Adrenal gland (tissue), 12 donors: ENCODE measurements around the gene SLU7. TPM values are rescaled to one million over a fixed set of nuclear protein-coding genes. Genes with fewer than 3 reads are reported as not detected.

Experiments
- DNase-seq, 7 donors: peaks; one replicate each; pipeline ENCODE4 v3.0.0-alpha.2; 2019 to 2020
- H3K27ac ChIP-seq, 5 donors: fragments of 200-600 bp; sonication (generic) in 4 of 5; 1 replicate in 3 of 5; 2 replicates in 2 of 5; pipeline versions ENCODE4 v1.5.1 to v1.8.0; 2016 to 2020; ENCODE audit warnings: mild to moderate bottlenecking in 1 of 5
- H3K27me3 ChIP-seq: fragments of 200-600 bp; 2 replicates; pipeline ENCODE4 v1.8.0; 2021
- H3K36me3 ChIP-seq, 2 donors: fragments of 200-600 bp; replicated peaks in 1 of 2; 1 replicate in 1 of 2; 2 replicates in 1 of 2; pipeline versions ENCODE4 v1.5.1 to v1.8.0; 2018 to 2022
- H3K4me1 ChIP-seq, 2 donors: fragments of 200-600 bp; replicated peaks in 1 of 2; 1 replicate in 1 of 2; 2 replicates in 1 of 2; pipeline versions ENCODE4 v1.5.1 to v1.8.0; 2018 to 2021
- H3K4me3 ChIP-seq, 4 donors: fragments of 200-600 bp; sonication (generic) in 3 of 4; one replicate each; pipeline ENCODE4 v1.5.1; 2016 to 2018
- H3K9me3 ChIP-seq, 3 donors: fragments of 200-600 bp; sonication (generic) in 1 of 3; replicated peaks in 1 of 3; 1 replicate in 2 of 3; 2 replicates in 1 of 3; pipeline versions ENCODE4 v1.5.1 to v1.8.0; 2016 to 2021
- CTCF ChIP-seq, 6 experiments: fragments of 450-650 bp in 4 of 6; fragments of 200-600 bp in 2 of 6; sonication (generic) in 1 of 6; IDR thresholded peaks; 1 replicate in 5 of 6; 2 replicates in 1 of 6; pipeline versions ENCODE4 v1.5.1 to v1.8.0; 2016 to 2021; ENCODE audit warnings: antibody characterized with exemption in 6 of 6, mild to moderate bottlenecking in 2 of 6, moderate library complexity in 1 of 6
- POLR2A ChIP-seq, 2 donors: fragments of 450-650 bp; IDR thresholded peaks; one replicate each; pipeline ENCODE4 v1.6.1; 2017; ENCODE audit warnings: antibody characterized with exemption in 2 of 2, mild to moderate bottlenecking in 2 of 2, moderate library complexity in 1 of 2
- whole genome bisulfite sequencing, 4 donors: extraction: QIAGEN DNeasy Blood & Tissue Kit in 2 of 4; methylation state at CpG; one replicate each; pipeline versions ENCODE4 v1.1.5 to v1.1.7; 2013 to 2017; 5-methylcytosine and 5-hydroxymethylcytosine counted together
- intact Hi-C, 2 donors: fragments of 100-400 bp; cut with DNase I; formaldehyde crosslinking; loops; one replicate each; pipeline versions ENCODE4 v1.14.1 to v1.15.0; 2022 to 2023
- polyA plus RNA-seq, 3 donors: library from polyadenylated mRNA; stranded (reverse); fragments of 200-250 nt in 2 of 3; fragments of 350-450 nt in 1 of 3; fragmentation: Illumina TruSeq in 1 of 3; extraction: RNeasy Lipid Tissue Mini Kit (QIAGEN cat#74804) in 1 of 3; gene quantifications; one replicate each; pipeline ENCODE4 v1.2.3, GENCODE V29; 2013 to 2014
- total RNA-seq, 9 donors: library from RNA; depleted of rRNA in 4 of 9; stranded (reverse); fragments of >200 nt in 4 of 9; fragments of 120-200 nt in 1 of 9; fragmentation: NEBNext Ultra II Directional in 1 of 9; extraction: Animal tissue kit (Norgen Biotek cat#: 25700) in 1 of 9; gene quantifications; one replicate each; pipeline versions ENCODE4 v1.1.0 to v1.2.4, GENCODE V29; 2013 to 2023
- donor health status: healthy with polysubstance abuse.
- donor health status: Bipolar disorder and iron deficiency.
- donor health status: DM: yes; HTN: yes; CAD: no.
- donor health status: DM: no; HTN: no; CAD: no.
- donor health status: DM: no; HTN: no; CAD: no.
- donor health status: DM: yes; HTN: yes; CAD: no.

SLU7 gene
- total and polyA plus RNA-seq, 12 donors: 27.1 to 138 (median 47.7) TPM

GRCh38 chr5:160450164-160450932 lies 31.5 kb upstream of the SLU7 start:
- Histone ChIP-seq H3K4me1 (no peaks in the 10 kb centered on the region), H3K27ac (no peak overlapping the region), H3K9me3 (no peaks in the 10 kb centered on the region), H3K36me3 (no peaks in the 10 kb centered on the region), H3K4me3 (no peak overlapping the region), H3K27me3 (no peaks in the 10 kb centered on the region)
- DNase-seq: no peak
- TF ChIP-seq CTCF (IDR thresholded peaks at IDR 0.05) (no peak), POLR2A (IDR thresholded peaks at IDR 0.05) (no peak)
- 81 to 88% (median 86%) methylated on average over 9 of the region's 9 CpGs for WGBS, 4 donors
- intact Hi-C loops: no loop called here

- no peak overlapping the region for H3K27ac ChIP-seq
- H3K4me3 ChIP-seq: no peak overlapping the region
- WGBS, 4 donors: 73 to 87% (median 78%) methylated on average over 3 of the region's 3 CpGs
- no peak for DNase-seq
- H3K36me3 ChIP-seq: no peaks in the 10 kb centered on the region
- no peaks in the 10 kb centered on the region for H3K4me1 ChIP-seq
- intact Hi-C loops: loop anchor here in 1 of 2 donors (10.0 kb wide), 1 partner anchor 55 kb away; no protein-coding TSS in a partner anchor
- no peaks in the 10 kb centered on the region for H3K27me3 ChIP-seq
- TF ChIP-seq CTCF (IDR thresholded peaks at IDR 0.05): no peak
- TF ChIP-seq POLR2A (IDR thresholded peaks at IDR 0.05): no peak
- H3K9me3 ChIP-seq: no peaks in the 10 kb centered on the region
Observed at GRCh38 chr5:160449458-160449857, 30.6 kb upstream of the SLU7 start.

GRCh38 chr5:160448886-160449285 lies 30.0 kb upstream of the SLU7 start:
- intact Hi-C loops: loop anchor here in 1 of 2 donors (10.0 kb wide), 1 partner anchor 56 kb away; no protein-coding TSS in a partner anchor
- no peak for DNase-seq
- H3K4me3 ChIP-seq: no peak overlapping the region
- no peaks in the 10 kb centered on the region for H3K27me3 ChIP-seq
- WGBS, 4 donors: 70 to 86% (median 77%) methylated on average over 1 of the region's 1 CpG
- H3K9me3 ChIP-seq: no peaks in the 10 kb centered on the region
- no peaks in the 10 kb centered on the region for H3K36me3 ChIP-seq
- H3K4me1 ChIP-seq: no peaks in the 10 kb centered on the region
- TF ChIP-seq CTCF (IDR thresholded peaks at IDR 0.05): no peak
- no peak for TF ChIP-seq POLR2A (IDR thresholded peaks at IDR 0.05)
- no peak overlapping the region for H3K27ac ChIP-seq

DNA sequence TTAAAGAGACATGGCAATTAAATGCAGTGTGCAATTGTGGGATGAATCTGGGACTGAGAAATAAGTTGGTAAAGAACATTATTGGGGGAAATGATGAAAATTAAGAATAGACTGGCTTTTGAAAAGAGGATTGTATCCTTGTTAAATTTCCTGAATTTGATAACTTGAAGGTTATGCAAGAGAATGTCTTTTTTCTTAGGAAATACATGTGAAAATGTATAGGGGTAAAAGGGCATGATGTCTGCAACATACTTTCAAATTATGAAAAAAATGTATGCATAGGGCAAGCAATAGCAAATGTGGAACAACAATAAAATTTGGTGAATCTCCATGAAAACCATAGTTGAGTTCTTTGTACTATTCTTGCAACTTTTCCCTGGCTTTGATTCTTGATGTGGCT lies 26.9 kb upstream of the SLU7 start:
- Histone ChIP-seq H3K9me3 (no peaks in the 10 kb centered on the region), H3K4me3 (no peak overlapping the region), H3K36me3 (no peaks in the 10 kb centered on the region), H3K27me3 (no peaks in the 10 kb centered on the region), H3K27ac (no peak overlapping the region), H3K4me1 (no peaks in the 10 kb centered on the region)
- intact Hi-C loops: loop anchor here in 1 of 2 donors (10.0 kb wide), 1 partner anchor 59 kb away; no protein-coding TSS in a partner anchor
- no peak for DNase-seq
- TF ChIP-seq POLR2A (IDR thresholded peaks at IDR 0.05) (no peak), CTCF (IDR thresholded peaks at IDR 0.05) (no peak)
